HEK293T (cell line): ENCODE results near the gene ISLR.

Experiments used
- CTCF ChIA-PET: fragments of 350-600 bp; formaldehyde crosslinking; extraction: SDS; loops from one replicate; lab custom pipeline; 2021; ENCODE audit warnings: antibody characterized with exemption, inconsistent platforms; lab: Yijun Ruan, JAX
- POLR2A ChIA-PET: fragments of 350-600 bp; formaldehyde crosslinking; extraction: SDS; loops from one replicate; lab custom pipeline; 2020; ENCODE audit warnings: antibody characterized with exemption, inconsistent platforms; lab: Yijun Ruan, JAX
- DNase-seq: peaks from one replicate; pipeline ENCODE4 v3.0.0; 2012; ENCODE audit warnings: mixed read lengths; ENCODE audit errors: extremely low spot score
- ARNT ChIP-seq: fragments of 450-650 bp; IDR thresholded peaks from 2 replicates; pipeline ENCODE4 v1.6.1; 2017; ENCODE audit warnings: mild to moderate bottlenecking
- BHLHE40 ChIP-seq: fragments of 450-650 bp; IDR thresholded peaks from 2 replicates; pipeline ENCODE4 v1.6.1; 2016; ENCODE audit warnings: mild to moderate bottlenecking, moderate library complexity, borderline replicate concordance
- CTBP1 ChIP-seq: fragments of 450-650 bp; IDR thresholded peaks from 2 replicates; pipeline ENCODE4 v1.6.1; 2016; ENCODE audit warnings: borderline replicate concordance
- ELF4 ChIP-seq: fragments of 450-650 bp; IDR thresholded peaks from 2 replicates; pipeline ENCODE4 v1.6.1; 2017; ENCODE audit warnings: antibody characterized with exemption
- FOXA1 ChIP-seq: fragments of 450-650 bp; IDR thresholded peaks from 2 replicates; pipeline ENCODE4 v1.6.1; 2016; ENCODE audit warnings: mild to moderate bottlenecking
- FOXK2 ChIP-seq: fragments of 450-650 bp; IDR thresholded peaks from 2 replicates; pipeline ENCODE4 v1.6.1; 2016; ENCODE audit warnings: mild to moderate bottlenecking
- FOXM1 ChIP-seq: fragments of 450-650 bp; IDR thresholded peaks from 2 replicates; pipeline ENCODE4 v1.6.1; 2017; ENCODE audit warnings: mild to moderate bottlenecking, borderline replicate concordance
- HDGF ChIP-seq: fragments of 450-650 bp; IDR thresholded peaks from 2 replicates; pipeline ENCODE4 v1.6.1; 2017; ENCODE audit warnings: antibody characterized with exemption, borderline replicate concordance
- L3MBTL2 ChIP-seq: fragments of 450-650 bp; conservative IDR thresholded peaks from 2 replicates; pipeline ENCODE4 v1.6.1; 2016; ENCODE audit warnings: mild to moderate bottlenecking
- LEF1 ChIP-seq: fragments of 450-650 bp; IDR thresholded peaks from 2 replicates; pipeline ENCODE4 v1.6.1; 2017; ENCODE audit warnings: mild to moderate bottlenecking, borderline replicate concordance
- NFRKB ChIP-seq: fragments of 450-650 bp; IDR thresholded peaks from 2 replicates; pipeline ENCODE4 v1.6.1; 2016; ENCODE audit warnings: mild to moderate bottlenecking, moderate library complexity
- SP1 ChIP-seq: fragments of 450-650 bp; IDR thresholded peaks from 2 replicates; pipeline ENCODE4 v1.6.1; 2017
- SUZ12 ChIP-seq: fragments of 450-650 bp; IDR thresholded peaks from 2 replicates; pipeline ENCODE4 v1.6.1; 2016; ENCODE audit warnings: mild to moderate bottlenecking
- TARDBP ChIP-seq: fragments of 450-650 bp; IDR thresholded peaks from 2 replicates; pipeline ENCODE4 v1.6.1; 2016
- ZNF384 ChIP-seq: fragments of 450-650 bp; IDR thresholded peaks from 2 replicates; pipeline ENCODE4 v1.6.1; 2016
- TF ChIP-seq, protein P1 (sequence below): fragments of 450-650 bp; IDR thresholded peaks from 2 replicates; pipeline ENCODE4 v1.6.1; 2016

The ISLR gene

GRCh38 chr15:74193299-74193718, 19.8 kb downstream of the ISLR start:
- POLR2A ChIA-PET, result interaction anchor here (2.0 kb wide), 1 partner anchor 9 kb away, joined by 8 read pairs; the partner anchor contains the start of gene STRA6
- TF ChIP-seq CTBP1, result no peak
- no peak for TF ChIP-seq ARNT
- TF ChIP-seq FOXA1, result no peak
- no peak for TF ChIP-seq FOXM1
- TF ChIP-seq SP1, result no peak
- no peak for TF ChIP-seq L3MBTL2
- no peak for TF ChIP-seq NFRKB
- no peak for TF ChIP-seq SUZ12
- no peak for TF ChIP-seq TARDBP
- DNase-seq, result no peak
- CTCF ChIA-PET, result no interaction called here

- DNase-seq, result no peak
- CTCF ChIA-PET, result interaction anchor here (1.4 kb wide), 1 partner anchor 114 kb away, joined by 3 read pairs; no protein-coding TSS in a partner anchor
- POLR2A ChIA-PET, result interaction anchor here (2.0 kb wide), 1 partner anchor 9 kb away, joined by 8 read pairs; the partner anchor contains the start of gene STRA6
Measured at GRCh38 chr15:74193905-74194304, 20.4 kb downstream of the ISLR start.

GRCh38 chr15:74194572-74195559, 21.4 kb downstream of the ISLR start:
- TF ChIP-seq FOXM1, result no peak
- no peak for TF ChIP-seq ZNF384
- TF ChIP-seq SUZ12, result no peak
- no peak for TF ChIP-seq L3MBTL2
- no peak for TF ChIP-seq CTBP1
- no peak for TF ChIP-seq HDGF
- TF ChIP-seq FOXK2, result no peak
- TF ChIP-seq FOXA1, result no peak
- no peak for TF ChIP-seq ARNT
- no peak for TF ChIP-seq NFRKB
- TF ChIP-seq ELF4, result no peak
- TF ChIP-seq, protein P1, sequence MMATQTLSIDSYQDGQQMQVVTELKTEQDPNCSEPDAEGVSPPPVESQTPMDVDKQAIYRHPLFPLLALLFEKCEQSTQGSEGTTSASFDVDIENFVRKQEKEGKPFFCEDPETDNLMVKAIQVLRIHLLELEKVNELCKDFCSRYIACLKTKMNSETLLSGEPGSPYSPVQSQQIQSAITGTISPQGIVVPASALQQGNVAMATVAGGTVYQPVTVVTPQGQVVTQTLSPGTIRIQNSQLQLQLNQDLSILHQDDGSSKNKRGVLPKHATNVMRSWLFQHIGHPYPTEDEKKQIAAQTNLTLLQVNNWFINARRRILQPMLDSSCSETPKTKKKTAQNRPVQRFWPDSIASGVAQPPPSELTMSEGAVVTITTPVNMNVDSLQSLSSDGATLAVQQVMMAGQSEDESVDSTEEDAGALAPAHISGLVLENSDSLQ, result no peak
- no peak for TF ChIP-seq BHLHE40
- no peak for TF ChIP-seq SP1
- no peak for TF ChIP-seq TARDBP
- no peak for TF ChIP-seq LEF1
- ChIA-PET POLR2A (interaction anchor here (2.0 kb wide), 1 partner anchor 8 kb away, joined by 8 read pairs; the partner anchor contains the start of gene STRA6), CTCF (interaction anchor here (0.7 to 1.4 kb wide), 3 partner anchors 8 to 113 kb away, joined by 3 read pairs; partner anchors contain the start of gene STRA6)
- no peak for DNase-seq

More at GRCh38 chr15:74193905-74194304, 20.4 kb downstream of the ISLR start:
- TF ChIP-seq ELF4 (no peak), ARNT (no peak), SP1 (no peak), L3MBTL2 (no peak), TARDBP (no peak), FOXM1 (no peak), FOXK2 (no peak)

DNA sequence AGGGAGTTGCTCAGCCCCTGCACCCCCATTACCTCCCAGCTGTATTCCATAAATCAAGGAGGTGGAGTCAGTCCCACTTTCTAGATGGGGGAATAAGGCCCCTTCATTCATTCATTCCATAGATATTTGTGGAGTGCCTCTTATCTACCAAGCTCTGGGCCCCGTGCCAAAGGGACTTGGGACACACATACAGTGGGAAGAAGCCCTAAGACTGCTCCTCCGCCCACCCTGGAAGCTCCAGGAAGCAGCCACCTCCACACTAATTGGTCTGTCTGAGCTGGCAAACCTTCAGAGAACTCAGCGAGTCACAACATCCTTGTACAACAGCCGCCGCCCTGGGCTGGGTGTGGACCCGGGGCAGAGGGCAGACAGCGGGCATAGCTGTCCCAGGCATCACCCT, 22.7 kb downstream of the ISLR start:
- no peak for DNase-seq
- CTCF ChIA-PET, result interaction anchor here (1.3 to 1.5 kb wide), 2 partner anchors 10 to 111 kb away, joined by 5 read pairs; no protein-coding TSS in a partner anchor
- POLR2A ChIA-PET, result no interaction called here
- TF ChIP-seq FOXK2 (no peak), FOXA1 (no peak), L3MBTL2 (no peak), SP1 (no peak), TARDBP (no peak), ARNT (no peak)

GRCh38 chr15:74197176-74197965, 23.9 kb downstream of the ISLR start:
- TF ChIP-seq FOXM1, result no peak
- no peak for TF ChIP-seq SUZ12
- TF ChIP-seq FOXA1, result no peak
- no peak for TF ChIP-seq ARNT
- no peak for TF ChIP-seq CTBP1
- no peak for TF ChIP-seq LEF1
- no peak for TF ChIP-seq TARDBP
- no peak for TF ChIP-seq SP1
- TF ChIP-seq ELF4, result no peak
- no peak for TF ChIP-seq NFRKB
- TF ChIP-seq, protein P1, result no peak
- no peak for TF ChIP-seq HDGF
- no peak for TF ChIP-seq ZNF384
- TF ChIP-seq L3MBTL2, result no peak
- TF ChIP-seq FOXK2, result no peak
- ChIA-PET POLR2A (no interaction called here), CTCF (interaction anchor here (1.3 to 1.5 kb wide), 2 partner anchors 11 to 110 kb away, joined by 5 read pairs; no protein-coding TSS in a partner anchor)
- no peak for DNase-seq

GRCh38 chr15:74199297-74199652, 25.8 kb downstream of the ISLR start:
- CTCF ChIA-PET, result interaction anchor here (0.7 to 1.3 kb wide), 2 partner anchors 11 to 108 kb away, joined by 3 to 4 read pairs; no protein-coding TSS in a partner anchor
- TF ChIP-seq NFRKB (no peak), ARNT (no peak), BHLHE40 (no peak), CTBP1 (no peak), TARDBP (no peak), FOXM1 (no peak), ELF4 (no peak), HDGF (no peak), SP1 (no peak), LEF1 (no peak), ZNF384 (no peak), L3MBTL2 (no peak), FOXK2 (no peak), FOXA1 (no peak), SUZ12 (no peak)
- TF ChIP-seq, protein P1, result no peak
- no peak for DNase-seq
- POLR2A ChIA-PET, result no interaction called here
